Measurements from ENCODE around the gene FZD2. TPM values are rescaled to one million over a fixed set of nuclear protein-coding genes. Genes with fewer than 3 reads are reported as not detected.

The FZD2 gene
- total and polyA plus RNA-seq, 2 of the 8 experiments (the other 6 are each of a cell fraction or from before 2014, with no cell fraction given) = 17.6 to 86.7 TPM

DNA sequence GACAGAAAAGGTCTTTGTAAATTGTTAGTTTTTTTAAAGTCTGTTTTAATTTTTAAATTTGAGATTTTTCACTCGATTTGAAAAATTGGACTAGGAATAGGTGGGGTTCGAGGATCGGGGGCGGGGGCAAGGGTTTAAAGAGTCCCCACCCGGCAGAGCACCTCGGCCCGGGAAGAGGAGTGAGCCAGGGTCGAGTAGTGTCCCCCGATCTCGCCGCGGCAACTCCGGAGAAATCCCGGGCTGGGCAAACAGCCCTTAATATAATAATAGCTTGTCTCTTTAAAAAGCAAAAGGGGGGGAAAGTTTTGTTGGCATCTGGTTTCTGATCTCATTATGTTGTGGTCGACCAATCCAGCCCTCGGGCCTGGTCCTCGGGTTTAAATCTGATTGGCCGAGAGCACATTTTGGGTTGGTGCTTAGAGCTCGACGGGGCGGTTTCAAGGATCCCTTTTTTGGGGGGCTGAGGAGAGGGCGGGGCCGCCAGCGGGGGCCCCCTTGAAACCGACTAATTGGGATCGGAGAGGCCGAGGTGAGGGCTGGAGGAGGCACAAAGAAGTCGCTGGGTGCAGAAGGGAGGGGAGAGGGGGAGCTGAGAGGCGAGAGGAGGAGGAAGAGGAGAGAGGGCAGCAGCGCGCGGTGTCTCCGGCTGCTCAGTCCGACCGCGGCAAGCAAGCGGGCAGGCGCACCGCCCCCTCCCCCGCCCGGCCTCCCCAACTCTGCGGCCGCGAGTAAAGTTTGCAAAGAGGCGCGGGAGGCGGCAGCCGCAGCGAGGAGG is at the start of gene FZD2 (continued):
- TF ChIP-seq, protein P1, sequence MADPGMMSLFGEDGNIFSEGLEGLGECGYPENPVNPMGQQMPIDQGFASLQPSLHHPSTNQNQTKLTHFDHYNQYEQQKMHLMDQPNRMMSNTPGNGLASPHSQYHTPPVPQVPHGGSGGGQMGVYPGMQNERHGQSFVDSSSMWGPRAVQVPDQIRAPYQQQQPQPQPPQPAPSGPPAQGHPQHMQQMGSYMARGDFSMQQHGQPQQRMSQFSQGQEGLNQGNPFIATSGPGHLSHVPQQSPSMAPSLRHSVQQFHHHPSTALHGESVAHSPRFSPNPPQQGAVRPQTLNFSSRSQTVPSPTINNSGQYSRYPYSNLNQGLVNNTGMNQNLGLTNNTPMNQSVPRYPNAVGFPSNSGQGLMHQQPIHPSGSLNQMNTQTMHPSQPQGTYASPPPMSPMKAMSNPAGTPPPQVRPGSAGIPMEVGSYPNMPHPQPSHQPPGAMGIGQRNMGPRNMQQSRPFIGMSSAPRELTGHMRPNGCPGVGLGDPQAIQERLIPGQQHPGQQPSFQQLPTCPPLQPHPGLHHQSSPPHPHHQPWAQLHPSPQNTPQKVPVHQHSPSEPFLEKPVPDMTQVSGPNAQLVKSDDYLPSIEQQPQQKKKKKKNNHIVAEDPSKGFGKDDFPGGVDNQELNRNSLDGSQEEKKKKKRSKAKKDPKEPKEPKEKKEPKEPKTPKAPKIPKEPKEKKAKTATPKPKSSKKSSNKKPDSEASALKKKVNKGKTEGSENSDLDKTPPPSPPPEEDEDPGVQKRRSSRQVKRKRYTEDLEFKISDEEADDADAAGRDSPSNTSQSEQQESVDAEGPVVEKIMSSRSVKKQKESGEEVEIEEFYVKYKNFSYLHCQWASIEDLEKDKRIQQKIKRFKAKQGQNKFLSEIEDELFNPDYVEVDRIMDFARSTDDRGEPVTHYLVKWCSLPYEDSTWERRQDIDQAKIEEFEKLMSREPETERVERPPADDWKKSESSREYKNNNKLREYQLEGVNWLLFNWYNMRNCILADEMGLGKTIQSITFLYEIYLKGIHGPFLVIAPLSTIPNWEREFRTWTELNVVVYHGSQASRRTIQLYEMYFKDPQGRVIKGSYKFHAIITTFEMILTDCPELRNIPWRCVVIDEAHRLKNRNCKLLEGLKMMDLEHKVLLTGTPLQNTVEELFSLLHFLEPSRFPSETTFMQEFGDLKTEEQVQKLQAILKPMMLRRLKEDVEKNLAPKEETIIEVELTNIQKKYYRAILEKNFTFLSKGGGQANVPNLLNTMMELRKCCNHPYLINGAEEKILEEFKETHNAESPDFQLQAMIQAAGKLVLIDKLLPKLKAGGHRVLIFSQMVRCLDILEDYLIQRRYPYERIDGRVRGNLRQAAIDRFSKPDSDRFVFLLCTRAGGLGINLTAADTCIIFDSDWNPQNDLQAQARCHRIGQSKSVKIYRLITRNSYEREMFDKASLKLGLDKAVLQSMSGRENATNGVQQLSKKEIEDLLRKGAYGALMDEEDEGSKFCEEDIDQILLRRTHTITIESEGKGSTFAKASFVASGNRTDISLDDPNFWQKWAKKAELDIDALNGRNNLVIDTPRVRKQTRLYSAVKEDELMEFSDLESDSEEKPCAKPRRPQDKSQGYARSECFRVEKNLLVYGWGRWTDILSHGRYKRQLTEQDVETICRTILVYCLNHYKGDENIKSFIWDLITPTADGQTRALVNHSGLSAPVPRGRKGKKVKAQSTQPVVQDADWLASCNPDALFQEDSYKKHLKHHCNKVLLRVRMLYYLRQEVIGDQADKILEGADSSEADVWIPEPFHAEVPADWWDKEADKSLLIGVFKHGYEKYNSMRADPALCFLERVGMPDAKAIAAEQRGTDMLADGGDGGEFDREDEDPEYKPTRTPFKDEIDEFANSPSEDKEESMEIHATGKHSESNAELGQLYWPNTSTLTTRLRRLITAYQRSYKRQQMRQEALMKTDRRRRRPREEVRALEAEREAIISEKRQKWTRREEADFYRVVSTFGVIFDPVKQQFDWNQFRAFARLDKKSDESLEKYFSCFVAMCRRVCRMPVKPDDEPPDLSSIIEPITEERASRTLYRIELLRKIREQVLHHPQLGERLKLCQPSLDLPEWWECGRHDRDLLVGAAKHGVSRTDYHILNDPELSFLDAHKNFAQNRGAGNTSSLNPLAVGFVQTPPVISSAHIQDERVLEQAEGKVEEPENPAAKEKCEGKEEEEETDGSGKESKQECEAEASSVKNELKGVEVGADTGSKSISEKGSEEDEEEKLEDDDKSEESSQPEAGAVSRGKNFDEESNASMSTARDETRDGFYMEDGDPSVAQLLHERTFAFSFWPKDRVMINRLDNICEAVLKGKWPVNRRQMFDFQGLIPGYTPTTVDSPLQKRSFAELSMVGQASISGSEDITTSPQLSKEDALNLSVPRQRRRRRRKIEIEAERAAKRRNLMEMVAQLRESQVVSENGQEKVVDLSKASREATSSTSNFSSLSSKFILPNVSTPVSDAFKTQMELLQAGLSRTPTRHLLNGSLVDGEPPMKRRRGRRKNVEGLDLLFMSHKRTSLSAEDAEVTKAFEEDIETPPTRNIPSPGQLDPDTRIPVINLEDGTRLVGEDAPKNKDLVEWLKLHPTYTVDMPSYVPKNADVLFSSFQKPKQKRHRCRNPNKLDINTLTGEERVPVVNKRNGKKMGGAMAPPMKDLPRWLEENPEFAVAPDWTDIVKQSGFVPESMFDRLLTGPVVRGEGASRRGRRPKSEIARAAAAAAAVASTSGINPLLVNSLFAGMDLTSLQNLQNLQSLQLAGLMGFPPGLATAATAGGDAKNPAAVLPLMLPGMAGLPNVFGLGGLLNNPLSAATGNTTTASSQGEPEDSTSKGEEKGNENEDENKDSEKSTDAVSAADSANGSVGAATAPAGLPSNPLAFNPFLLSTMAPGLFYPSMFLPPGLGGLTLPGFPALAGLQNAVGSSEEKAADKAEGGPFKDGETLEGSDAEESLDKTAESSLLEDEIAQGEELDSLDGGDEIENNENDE (IDR thresholded peaks at IDR 0.05; ENCODE audit: insufficient replicate concordance, low read length) = no peak
- TF ChIP-seq SP4 (IDR thresholded peaks at IDR 0.05; ENCODE audit: low read length) (peak; percentile 97), TEAD4 (IDR thresholded peaks at IDR 0.05; ENCODE audit: low read depth, low read length) (peak; percentile 20; the same call in 1 of the 2 replicates), SRF (IDR thresholded peaks at IDR 0.05; ENCODE audit: low read depth, low read length) (no peak), POU5F1 (IDR thresholded peaks at IDR 0.05; ENCODE audit: low read depth, low read length) (no peak), TAF7 (optimal IDR thresholded peaks at IDR 0.05; ENCODE audit: borderline replicate concordance, low read depth, low read length) (peak; percentile 44), MAFK (IDR thresholded peaks at IDR 0.05; ENCODE audit: low read depth, low read length) (no peak), HDAC6 (IDR thresholded peaks at IDR 0.05; ENCODE audit: low read depth, low read length) (no peak)
- TF ChIP-seq, protein P2, sequence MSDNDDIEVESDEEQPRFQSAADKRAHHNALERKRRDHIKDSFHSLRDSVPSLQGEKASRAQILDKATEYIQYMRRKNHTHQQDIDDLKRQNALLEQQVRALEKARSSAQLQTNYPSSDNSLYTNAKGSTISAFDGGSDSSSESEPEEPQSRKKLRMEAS (IDR thresholded peaks at IDR 0.05) = peak; percentile 64
- TF ChIP-seq, protein P3, sequence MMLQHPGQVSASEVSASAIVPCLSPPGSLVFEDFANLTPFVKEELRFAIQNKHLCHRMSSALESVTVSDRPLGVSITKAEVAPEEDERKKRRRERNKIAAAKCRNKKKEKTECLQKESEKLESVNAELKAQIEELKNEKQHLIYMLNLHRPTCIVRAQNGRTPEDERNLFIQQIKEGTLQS (IDR thresholded peaks at IDR 0.05; ENCODE audit: insufficient read depth, low read depth, low read length) = no peak

Measured in H1 (cell line).